NCI-H1105 (cell line): Measurements from ENCODE around the gene CCR5AS.

Experiments
- DNase-seq: peaks from one replicate; lab custom pipeline; 2025; lab: John Stamatoyannopoulos, UW

Gene CCR5AS

GRCh38 chr3:46380471-46381221 is 26.2 kb downstream of the CCR5AS start:
- no peak for DNase-seq

- no peak for DNase-seq
Observed at GRCh38 chr3:46378426-46378942, 28.4 kb downstream of the CCR5AS start.

- no peak for DNase-seq
Observed at GRCh38 chr3:46375814-46376213, 31.1 kb downstream of the CCR5AS start.

DNA sequence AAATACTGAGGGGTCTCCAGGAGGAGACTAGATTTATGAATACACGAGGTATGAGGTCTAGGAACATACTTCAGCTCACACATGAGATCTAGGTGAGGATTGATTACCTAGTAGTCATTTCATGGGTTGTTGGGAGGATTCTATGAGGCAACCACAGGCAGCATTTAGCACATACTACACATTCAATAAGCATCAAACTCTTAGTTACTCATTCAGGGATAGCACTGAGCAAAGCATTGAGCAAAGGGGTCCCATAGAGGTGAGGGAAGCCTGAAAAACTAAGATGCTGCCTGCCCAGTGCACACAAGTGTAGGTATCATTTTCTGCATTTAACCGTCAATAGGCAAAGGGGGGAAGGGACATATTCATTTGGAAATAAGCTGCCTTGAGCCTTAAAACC is 31.6 kb downstream of the CCR5AS start:
- no peak for DNase-seq

DNA sequence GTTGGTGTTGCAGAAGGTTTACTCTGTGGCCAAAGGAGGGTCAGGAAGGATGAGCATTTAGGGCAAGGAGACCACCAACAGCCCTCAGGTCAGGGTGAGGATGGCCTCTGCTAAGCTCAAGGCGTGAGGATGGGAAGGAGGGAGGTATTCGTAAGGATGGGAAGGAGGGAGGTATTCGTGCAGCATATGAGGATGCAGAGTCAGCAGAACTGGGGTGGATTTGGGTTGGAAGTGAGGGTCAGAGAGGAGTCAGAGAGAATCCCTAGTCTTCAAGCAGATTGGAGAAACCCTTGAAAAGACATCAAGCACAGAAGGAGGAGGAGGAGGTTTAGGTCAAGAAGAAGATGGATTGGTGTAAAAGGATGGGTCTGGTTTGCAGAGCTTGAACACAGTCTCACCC is 32.1 kb downstream of the CCR5AS start:
- no peak for DNase-seq

DNA sequence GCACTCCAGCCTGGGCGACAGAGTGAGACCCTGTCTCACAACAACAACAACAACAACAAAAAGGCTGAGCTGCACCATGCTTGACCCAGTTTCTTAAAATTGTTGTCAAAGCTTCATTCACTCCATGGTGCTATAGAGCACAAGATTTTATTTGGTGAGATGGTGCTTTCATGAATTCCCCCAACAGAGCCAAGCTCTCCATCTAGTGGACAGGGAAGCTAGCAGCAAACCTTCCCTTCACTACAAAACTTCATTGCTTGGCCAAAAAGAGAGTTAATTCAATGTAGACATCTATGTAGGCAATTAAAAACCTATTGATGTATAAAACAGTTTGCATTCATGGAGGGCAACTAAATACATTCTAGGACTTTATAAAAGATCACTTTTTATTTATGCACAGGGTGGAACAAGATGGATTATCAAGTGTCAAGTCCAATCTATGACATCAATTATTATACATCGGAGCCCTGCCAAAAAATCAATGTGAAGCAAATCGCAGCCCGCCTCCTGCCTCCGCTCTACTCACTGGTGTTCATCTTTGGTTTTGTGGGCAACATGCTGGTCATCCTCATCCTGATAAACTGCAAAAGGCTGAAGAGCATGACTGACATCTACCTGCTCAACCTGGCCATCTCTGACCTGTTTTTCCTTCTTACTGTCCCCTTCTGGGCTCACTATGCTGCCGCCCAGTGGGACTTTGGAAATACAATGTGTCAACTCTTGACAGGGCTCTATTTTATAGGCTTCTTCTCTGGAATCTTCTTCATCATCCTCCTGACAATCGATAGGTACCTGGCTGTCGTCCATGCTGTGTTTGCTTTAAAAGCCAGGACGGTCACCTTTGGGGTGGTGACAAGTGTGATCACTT is 34.1 kb downstream of the CCR5AS start:
- DNase-seq = no peak

- DNase-seq = no peak
Observed at GRCh38 chr3:46371519-46372340, 35.1 kb downstream of the CCR5AS start.

DNA sequence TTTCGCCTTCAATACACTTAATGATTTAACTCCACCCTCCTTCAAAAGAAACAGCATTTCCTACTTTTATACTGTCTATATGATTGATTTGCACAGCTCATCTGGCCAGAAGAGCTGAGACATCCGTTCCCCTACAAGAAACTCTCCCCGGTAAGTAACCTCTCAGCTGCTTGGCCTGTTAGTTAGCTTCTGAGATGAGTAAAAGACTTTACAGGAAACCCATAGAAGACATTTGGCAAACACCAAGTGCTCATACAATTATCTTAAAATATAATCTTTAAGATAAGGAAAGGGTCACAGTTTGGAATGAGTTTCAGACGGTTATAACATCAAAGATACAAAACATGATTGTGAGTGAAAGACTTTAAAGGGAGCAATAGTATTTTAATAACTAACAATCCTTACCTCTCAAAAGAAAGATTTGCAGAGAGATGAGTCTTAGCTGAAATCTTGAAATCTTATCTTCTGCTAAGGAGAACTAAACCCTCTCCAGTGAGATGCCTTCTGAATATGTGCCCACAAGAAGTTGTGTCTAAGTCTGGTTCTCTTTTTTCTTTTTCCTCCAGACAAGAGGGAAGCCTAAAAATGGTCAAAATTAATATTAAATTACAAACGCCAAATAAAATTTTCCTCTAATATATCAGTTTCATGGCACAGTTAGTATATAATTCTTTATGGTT is 35.9 kb downstream of the CCR5AS start, which contains the start of gene CCR5:
Gene CCR5, plus strand, starts transcription at position 108 of the 680 bp plus-strand sequence. CDS start 1,957 bp downstream, outside the sequence.
- DNase-seq = no peak

- no peak for DNase-seq
Observed at GRCh38 chr3:46369675-46370132, 37.2 kb downstream of the CCR5AS start.

DNA sequence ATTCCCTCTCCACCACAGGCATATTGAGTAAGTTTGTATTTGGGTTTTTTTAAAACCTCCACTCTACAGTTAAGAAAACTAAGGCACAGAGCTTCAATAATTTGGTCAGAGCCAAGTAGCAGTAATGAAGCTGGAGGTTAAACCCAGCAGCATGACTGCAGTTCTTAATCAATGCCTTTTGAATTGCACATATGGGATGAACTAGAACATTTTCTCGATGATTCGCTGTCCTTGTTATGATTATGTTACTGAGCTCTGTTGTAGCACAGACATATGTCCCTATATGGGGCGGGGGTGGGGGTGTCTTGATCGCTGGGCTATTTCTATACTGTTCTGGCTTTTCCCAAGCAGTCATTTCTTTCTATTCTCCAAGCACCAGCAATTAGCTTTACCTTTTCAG is 37.7 kb downstream of the CCR5AS start:
- DNase-seq = no peak

- DNase-seq = no peak
Observed at GRCh38 chr3:46368569-46368968, 38.3 kb downstream of the CCR5AS start.

DNA sequence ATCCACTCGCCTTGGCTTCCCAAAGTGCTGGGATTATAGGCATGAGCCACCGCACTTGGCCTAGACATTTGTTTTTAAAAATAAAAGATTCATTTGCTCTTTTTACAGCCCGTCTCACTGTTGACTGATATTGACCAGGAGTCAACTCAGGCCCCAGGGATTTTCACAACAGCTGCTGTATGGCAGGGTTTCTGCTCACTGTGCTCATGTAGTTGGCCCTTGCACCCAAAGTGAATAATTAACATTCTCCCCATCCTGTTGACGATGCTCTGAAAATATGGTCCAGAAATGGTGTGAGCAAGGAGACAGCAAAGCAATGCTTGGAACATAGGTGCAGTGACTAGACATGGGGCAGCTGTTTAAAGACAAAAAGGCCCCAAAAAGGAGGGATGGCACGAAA is 39.1 kb downstream of the CCR5AS start:
- DNase-seq = no peak

DNA sequence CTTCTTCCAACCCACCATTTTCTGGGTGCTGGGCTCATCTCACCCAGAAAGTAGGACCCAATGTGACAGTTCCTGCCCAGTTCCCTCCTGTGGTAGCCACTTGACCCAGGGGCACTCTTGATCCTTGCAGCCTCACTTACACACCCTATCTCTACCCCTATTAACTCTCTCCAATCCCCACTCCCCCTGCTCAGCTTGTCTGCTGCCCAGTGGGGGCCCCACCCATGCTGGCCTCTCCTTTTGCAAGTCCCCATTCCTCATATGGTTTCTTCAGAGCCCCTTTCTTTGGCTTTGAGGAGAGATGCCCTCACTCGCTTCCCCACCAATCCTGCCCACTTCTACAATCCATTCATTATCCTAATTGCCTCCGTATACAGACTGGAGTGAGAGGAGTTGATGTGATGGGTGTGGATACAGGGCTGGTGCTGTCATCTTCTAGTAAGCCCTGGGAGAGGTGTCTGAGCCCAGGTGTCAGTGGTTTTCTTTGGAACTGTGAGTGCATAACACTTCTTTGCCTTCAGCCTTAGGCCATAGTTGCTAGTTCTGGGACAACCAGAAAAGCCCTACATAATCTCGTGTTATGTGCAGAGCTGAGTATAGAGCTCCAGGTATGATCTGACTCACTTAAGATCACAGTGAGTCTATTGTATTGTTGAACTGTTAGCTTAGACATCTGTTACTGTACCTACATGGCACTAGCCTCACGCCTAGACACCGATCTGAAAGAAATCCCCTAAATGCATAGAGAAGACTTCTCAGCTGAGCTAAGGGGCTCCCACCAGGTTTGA is 40.9 kb downstream of the CCR5AS start:
- no peak for DNase-seq

- no peak for DNase-seq
Observed at GRCh38 chr3:46365041-46365440, 41.8 kb downstream of the CCR5AS start.

DNA sequence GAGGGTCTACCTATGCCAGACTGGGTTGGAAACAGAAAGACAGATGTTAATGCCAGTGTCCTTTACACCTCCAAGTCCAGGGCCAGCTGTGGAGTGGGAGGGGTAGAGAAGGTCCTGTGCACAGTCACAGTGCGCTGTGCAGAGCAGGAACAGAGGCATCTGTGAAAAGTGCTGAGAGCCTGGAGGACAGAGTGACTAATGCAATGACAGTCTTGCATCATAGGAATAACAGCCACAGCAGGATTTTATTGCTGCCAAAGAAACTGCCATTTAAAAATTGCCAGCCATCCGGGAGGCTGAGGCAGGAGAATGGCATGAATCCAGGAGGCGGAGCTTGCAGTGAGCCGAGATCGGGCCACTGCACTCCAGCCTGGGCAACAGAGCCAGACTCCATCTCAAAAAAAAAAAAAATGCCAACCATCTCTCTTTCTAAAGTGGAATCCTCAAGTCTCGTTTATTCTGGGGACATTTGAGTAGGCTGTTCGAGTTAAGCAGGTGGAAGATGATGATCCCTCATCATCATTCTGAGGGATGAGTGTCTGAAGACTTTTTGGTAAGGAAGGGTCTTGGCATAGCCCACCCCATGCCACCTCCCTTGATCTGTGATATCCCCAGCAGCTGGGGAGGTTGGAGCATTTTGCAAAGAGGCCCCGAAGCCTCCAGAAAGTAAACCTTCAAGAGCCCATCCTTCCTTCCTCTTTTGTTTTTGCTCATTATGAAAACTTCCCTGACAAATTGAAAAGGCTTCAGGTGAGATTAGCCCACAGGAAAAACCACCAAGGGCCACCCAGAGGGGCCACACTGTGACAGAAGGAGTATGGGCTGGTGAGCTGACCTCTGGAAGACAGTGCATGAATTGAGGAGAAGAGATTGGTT is 45.2 kb downstream of the CCR5AS start:
- no peak for DNase-seq

DNA sequence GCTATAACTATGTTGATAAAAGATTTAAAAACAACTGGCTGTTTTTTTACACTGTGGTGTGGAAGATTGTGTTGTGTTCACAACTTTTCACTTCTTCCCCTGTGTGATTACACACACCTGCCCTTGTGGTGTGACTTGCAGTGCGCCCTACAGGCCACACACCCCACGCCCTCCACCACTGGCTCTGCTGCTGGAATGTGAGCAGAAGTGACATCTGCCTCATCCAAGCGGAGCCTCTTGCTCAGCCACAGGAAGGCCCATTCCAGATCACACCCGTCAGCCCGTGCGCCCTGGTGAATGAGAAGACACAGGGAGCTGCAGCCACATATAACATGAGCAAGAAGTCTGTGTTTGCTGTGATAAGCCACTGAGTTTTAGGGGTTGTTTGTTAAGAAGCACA is 46.0 kb downstream of the CCR5AS start:
- no peak for DNase-seq

DNA sequence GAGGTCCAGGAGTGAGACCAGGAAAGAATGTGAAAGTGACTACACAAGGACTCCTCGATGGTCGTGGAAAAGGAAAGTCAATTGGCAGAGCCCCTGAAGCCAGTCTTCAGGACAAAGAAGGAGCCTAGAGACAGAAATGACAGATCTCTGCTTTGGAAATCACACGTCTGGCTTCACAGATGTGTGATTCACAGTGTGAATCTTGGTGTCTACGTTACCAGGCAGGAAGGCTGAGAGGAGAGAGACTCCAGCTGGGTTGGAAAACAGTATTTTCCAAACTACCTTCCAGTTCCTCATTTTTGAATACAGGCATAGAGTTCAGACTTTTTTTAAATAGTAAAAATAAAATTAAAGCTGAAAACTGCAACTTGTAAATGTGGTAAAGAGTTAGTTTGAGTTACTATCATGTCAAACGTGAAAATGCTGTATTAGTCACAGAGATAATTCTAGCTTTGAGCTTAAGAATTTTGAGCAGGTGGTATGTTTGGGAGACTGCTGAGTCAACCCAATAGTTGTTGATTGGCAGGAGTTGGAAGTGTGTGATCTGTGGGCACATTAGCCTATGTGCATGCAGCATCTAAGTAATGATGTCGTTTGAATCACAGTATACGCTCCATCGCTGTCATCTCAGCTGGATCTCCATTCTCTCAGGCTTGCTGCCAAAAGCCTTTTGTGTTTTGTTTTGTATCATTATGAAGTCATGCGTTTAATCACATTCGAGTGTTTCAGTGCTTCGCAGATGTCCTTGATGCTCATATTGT is 47.0 kb downstream of the CCR5AS start:
- DNase-seq = peak; percentile 62

DNA sequence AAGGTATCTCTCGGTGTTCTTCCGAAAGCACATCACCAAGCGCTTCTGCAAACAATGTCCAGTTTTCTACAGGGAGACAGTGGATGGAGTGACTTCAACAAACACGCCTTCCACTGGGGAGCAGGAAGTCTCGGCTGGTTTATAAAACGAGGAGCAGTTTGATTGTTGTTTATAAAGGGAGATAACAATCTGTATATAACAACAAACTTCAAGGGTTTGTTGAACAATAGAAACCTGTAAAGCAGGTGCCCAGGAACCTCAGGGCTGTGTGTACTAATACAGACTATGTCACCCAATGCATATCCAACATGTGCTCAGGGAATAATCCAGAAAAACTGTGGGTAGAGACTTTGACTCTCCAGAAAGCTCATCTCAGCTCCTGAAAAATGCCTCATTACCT is 48.4 kb downstream of the CCR5AS start:
- DNase-seq = no peak

DNA sequence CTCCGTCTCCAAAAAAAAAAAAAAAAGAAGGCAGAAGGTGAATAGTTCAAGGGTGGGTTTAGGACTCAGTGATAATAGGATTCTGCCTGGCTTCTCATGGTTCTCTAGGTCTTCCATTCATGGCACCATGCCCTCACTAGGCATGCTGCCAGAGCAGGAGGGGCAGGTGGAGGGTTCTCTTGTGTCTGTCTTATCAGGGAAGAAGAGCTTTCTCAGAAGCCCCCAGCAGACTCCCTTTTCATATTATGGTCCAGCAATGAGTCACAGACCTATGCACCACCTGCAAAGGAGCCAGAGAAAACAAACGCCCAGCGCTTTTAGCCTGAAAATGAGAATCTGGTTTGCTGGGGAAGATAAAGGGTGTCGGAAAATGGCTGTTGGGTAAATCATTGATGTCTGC is 50.0 kb downstream of the CCR5AS start:
- DNase-seq = peak; percentile 6
